Trophoblast cell (in vitro differentiated cells and primary cell): ENCODE measurements around the gene BTBD9.
A peak's percentile ranks its signal among the peaks of the same experiment; 100 is the strongest.

Experiments used
- DNase-seq, 2 donors: peaks; one replicate each; pipeline ENCODE4 v3.0.0-alpha.2; 2016
- H2AFZ ChIP-seq: 2 replicates; pipeline ENCODE4 v1.6.1; 2013; ENCODE audit warnings: low read length, moderate library complexity, mild to moderate bottlenecking; ENCODE audit not compliant: insufficient read depth, poor library complexity
- H2AK5ac ChIP-seq: 2 replicates; pipeline ENCODE4 v1.6.1; 2013; ENCODE audit warnings: mild to moderate bottlenecking, low read length
- H2BK120ac ChIP-seq: 2 replicates; pipeline ENCODE4 v1.6.1; 2013; ENCODE audit warnings: low read length, mild to moderate bottlenecking, moderate library complexity; ENCODE audit not compliant: insufficient read depth, poor library complexity
- H2BK12ac ChIP-seq: 2 replicates; pipeline ENCODE4 v1.6.1; 2013; ENCODE audit warnings: mild to moderate bottlenecking, low read length, moderate library complexity
- H2BK5ac ChIP-seq: 2 replicates; pipeline ENCODE4 v1.6.1; 2013; ENCODE audit warnings: low read length, low read depth, moderate library complexity, mild to moderate bottlenecking; ENCODE audit not compliant: poor library complexity
- H3K14ac ChIP-seq: 2 replicates; pipeline ENCODE4 v1.6.1; 2013; ENCODE audit warnings: mild to moderate bottlenecking, low read length
- H3K18ac ChIP-seq: 2 replicates; pipeline ENCODE4 v1.6.1; 2013; ENCODE audit warnings: mild to moderate bottlenecking, low read length
- H3K23ac ChIP-seq: 2 replicates; pipeline ENCODE4 v1.6.1; 2013; ENCODE audit warnings: low read length
- H3K27ac ChIP-seq: 2 replicates; pipeline ENCODE4 v1.5.1; 2013; ENCODE audit warnings: low read depth, mild to moderate bottlenecking, inconsistent platforms, low read length, moderate library complexity
- H3K27me3 ChIP-seq: 2 replicates; pipeline ENCODE4 v1.6.1; 2013; ENCODE audit warnings: inconsistent platforms, mild to moderate bottlenecking, low read length, moderate library complexity; ENCODE audit not compliant: insufficient read depth
- H3K36me3 ChIP-seq, 2 experiments: 1 replicate in 1 of 2; 2 replicates in 1 of 2; pipeline ENCODE4 v1.6.1; 2013; ENCODE audit warnings: low read length in 2 of 2, mild to moderate bottlenecking in 2 of 2, moderate library complexity in 1 of 2; ENCODE audit not compliant: insufficient read depth in 2 of 2, control insufficient read depth in 1 of 2
- H3K4ac ChIP-seq: 2 replicates; pipeline ENCODE4 v1.6.1; 2013; ENCODE audit warnings: low read depth, mild to moderate bottlenecking, low read length, moderate library complexity
- H3K4me1 ChIP-seq, 2 experiments: 1 replicate in 1 of 2; 2 replicates in 1 of 2; pipeline ENCODE4 v1.6.1; 2013; ENCODE audit warnings: low read length in 2 of 2, mild to moderate bottlenecking in 2 of 2, moderate library complexity in 1 of 2; ENCODE audit not compliant: insufficient read depth in 2 of 2, control insufficient read depth in 1 of 2
- H3K4me2 ChIP-seq: 2 replicates; pipeline ENCODE4 v1.6.1; 2013; ENCODE audit warnings: inconsistent platforms, mild to moderate bottlenecking, low read length, moderate library complexity
- H3K4me3 ChIP-seq: 2 replicates; pipeline ENCODE4 v1.5.1; 2013; ENCODE audit warnings: mild to moderate bottlenecking, low read depth, low read length, inconsistent platforms
- H3K79me1 ChIP-seq: one replicate; pipeline ENCODE4 v1.6.1; 2013; ENCODE audit warnings: low read length
- H3K79me2 ChIP-seq: 2 replicates; pipeline ENCODE4 v1.6.1; 2013; ENCODE audit warnings: low read length, mild to moderate bottlenecking; ENCODE audit not compliant: control insufficient read depth, insufficient read depth, poor library complexity
- H3K9ac ChIP-seq: 2 replicates; pipeline ENCODE4 v1.6.1; 2013; ENCODE audit warnings: mild to moderate bottlenecking, low read length
- H3K9me3 ChIP-seq: 2 replicates; pipeline ENCODE4 v1.6.1; 2013; ENCODE audit warnings: low read depth, mild to moderate bottlenecking, control low read depth, inconsistent platforms, low read length; ENCODE audit not compliant: insufficient read depth
- H4K12ac ChIP-seq: 2 replicates; pipeline ENCODE4 v1.6.1; 2013; ENCODE audit warnings: low read depth, mild to moderate bottlenecking, low read length, moderate library complexity
- H4K8ac ChIP-seq: 2 replicates; pipeline ENCODE4 v1.6.1; 2013; ENCODE audit warnings: low read depth, mild to moderate bottlenecking, low read length, moderate library complexity
- H4K91ac ChIP-seq: one replicate; pipeline ENCODE4 v1.6.1; 2013; ENCODE audit warnings: low read depth, mild to moderate bottlenecking, low read length, moderate library complexity
- WGBS: extraction: QIAGEN DNeasy Blood & Tissue Kit; methylation state at CpG from one replicate; pipeline ENCODE4 v1.1.7; 2013; ENCODE audit warnings: missing lambda C conversion rate; ENCODE audit not compliant: insufficient read length, insufficient coverage; ENCODE audit errors: extremely low coverage; 5-methylcytosine and 5-hydroxymethylcytosine counted together

BTBD9 gene

DNA sequence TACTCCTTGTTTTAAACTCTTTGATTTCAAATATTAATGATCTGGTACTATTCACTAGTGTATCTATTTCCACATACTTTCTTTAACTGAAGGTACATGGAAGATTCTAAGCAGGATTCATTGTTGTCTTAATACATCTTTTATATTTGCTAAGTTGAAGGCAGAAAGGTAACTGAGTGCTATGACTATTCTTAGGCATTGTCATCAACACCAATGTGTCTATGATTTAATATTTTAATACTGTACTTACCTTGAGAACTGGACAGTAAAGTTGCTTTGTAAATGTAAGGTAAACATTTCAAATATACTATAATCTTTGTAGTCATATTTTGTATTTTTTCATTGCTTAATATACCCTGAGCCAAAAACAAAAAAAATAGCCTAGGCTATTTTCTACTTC lies 8.9 kb upstream of the BTBD9 start:
- Histone ChIP-seq H3K9ac (no peak overlapping the region), H3K27me3 (no peaks in the 10 kb centered on the region), H3K4me3 (no peak overlapping the region), H3K4ac (no peak overlapping the region), H3K18ac (no peak overlapping the region), H2AFZ (no peak overlapping the region), H3K4me2 (no peak overlapping the region), H2AK5ac (no peak overlapping the region), H3K79me1 (no peaks in the 10 kb centered on the region), H3K4me1 (no peaks in the 10 kb centered on the region), H2BK120ac (no peak overlapping the region), H3K36me3 (no peaks in the 10 kb centered on the region), H2BK5ac (no peak overlapping the region), H3K9me3 (no peaks in the 10 kb centered on the region), H3K79me2 (no peaks in the 10 kb centered on the region), H4K91ac (no peak overlapping the region), H3K27ac (no peak overlapping the region), H3K14ac (no peak overlapping the region), H3K23ac (no peak overlapping the region), H4K8ac (no peak overlapping the region), H4K12ac (no peak overlapping the region), H2BK12ac (no peak overlapping the region)
- DNase-seq = no peak

- no peak overlapping the region for H3K23ac ChIP-seq
- H4K91ac ChIP-seq = no peak overlapping the region
- H4K8ac ChIP-seq = no peak overlapping the region
- H2AK5ac ChIP-seq = no peak overlapping the region
- H3K79me1 ChIP-seq = no peaks in the 10 kb centered on the region
- no peak overlapping the region for H3K14ac ChIP-seq
- H3K4me1 ChIP-seq = no peaks in the 10 kb centered on the region
- H2BK5ac ChIP-seq = no peak overlapping the region
- H3K27me3 ChIP-seq = no peaks in the 10 kb centered on the region
- no peaks in the 10 kb centered on the region for H3K79me2 ChIP-seq
- no peak overlapping the region for H2BK12ac ChIP-seq
- WGBS = no CpG with 5 or more reads among the region's 3 CpGs
- H3K18ac ChIP-seq = no peak overlapping the region
- H2BK120ac ChIP-seq = no peak overlapping the region
- DNase-seq = no peak
- no peak overlapping the region for H3K27ac ChIP-seq
- H3K4me2 ChIP-seq = no peak overlapping the region
- H3K36me3 ChIP-seq = no peaks in the 10 kb centered on the region
- H3K9me3 ChIP-seq = no peaks in the 10 kb centered on the region
- no peak overlapping the region for H4K12ac ChIP-seq
- no peak overlapping the region for H2AFZ ChIP-seq
- H3K4ac ChIP-seq = no peak overlapping the region
- no peak overlapping the region for H3K9ac ChIP-seq
- no peak overlapping the region for H3K4me3 ChIP-seq
These were observed 6.6 kb upstream of the BTBD9 start for GRCh38 chr6:38646166-38646878.

GRCh38 chr6:38644951-38645350 lies 5.2 kb upstream of the BTBD9 start:
- H3K23ac ChIP-seq = no peak overlapping the region
- H2AFZ ChIP-seq = no peak overlapping the region
- H3K4ac ChIP-seq = no peak overlapping the region
- H4K91ac ChIP-seq = no peak overlapping the region
- H3K27me3 ChIP-seq = no peaks in the 10 kb centered on the region
- H2AK5ac ChIP-seq = no peak overlapping the region
- no peak overlapping the region for H4K8ac ChIP-seq
- H3K79me1 ChIP-seq = peaks cover 2% of the 10 kb centered on the region
- H3K14ac ChIP-seq = no peak overlapping the region
- whole genome bisulfite sequencing = no CpG with 5 or more reads among the region's 1 CpG
- no peak overlapping the region for H2BK120ac ChIP-seq
- no peaks in the 10 kb centered on the region for H3K36me3 ChIP-seq
- H3K79me2 ChIP-seq = peaks cover 2% of the 10 kb centered on the region
- H4K12ac ChIP-seq = no peak overlapping the region
- H3K4me1 ChIP-seq = peaks cover 0 to 5% of the 10 kb centered on the region in 2 experiments
- H2BK12ac ChIP-seq = no peak overlapping the region
- H3K9me3 ChIP-seq = no peaks in the 10 kb centered on the region
- no peak overlapping the region for H3K18ac ChIP-seq
- no peak overlapping the region for H2BK5ac ChIP-seq
- no peak overlapping the region for H3K4me2 ChIP-seq
- H3K9ac ChIP-seq = no peak overlapping the region
- no peak overlapping the region for H3K27ac ChIP-seq
- no peak overlapping the region for H3K4me3 ChIP-seq
- no peak for DNase-seq

- H3K79me1 ChIP-seq = peaks cover 10% of the 10 kb centered on the region
- no peaks in the 10 kb centered on the region for H3K27me3 ChIP-seq
- peaks cover 4% of the 10 kb centered on the region for H3K79me2 ChIP-seq
- H3K36me3 ChIP-seq = no peaks in the 10 kb centered on the region
- H3K23ac ChIP-seq = no peak overlapping the region
- peak overlapping the region; percentile 95 for H3K4me3 ChIP-seq
- H2BK120ac ChIP-seq = peak overlapping the region; percentile 73
- H2AK5ac ChIP-seq = no peak overlapping the region
- H4K8ac ChIP-seq = peak overlapping the region; percentile 89
- no peak overlapping the region for H2BK5ac ChIP-seq
- H2BK12ac ChIP-seq = no peak overlapping the region
- H3K27ac ChIP-seq = no peak overlapping the region
- peak overlapping the region; percentile 63 for H3K14ac ChIP-seq
- peak overlapping the region; percentile 43 for H4K12ac ChIP-seq
- H4K91ac ChIP-seq = peak overlapping the region; percentile 71
- WGBS = no CpG with 5 or more reads among the region's 32 CpGs
- peak overlapping the region; percentile 44 for H3K18ac ChIP-seq
- peak overlapping the region; percentile 84 for H3K4me2 ChIP-seq
- no peak overlapping the region for H3K4ac ChIP-seq
- no peaks in the 10 kb centered on the region for H3K9me3 ChIP-seq
- peak in 1 of 2 donors; percentile 62 for DNase-seq
- H3K9ac ChIP-seq = no peak overlapping the region
- peak overlapping the region; percentile 90 for H2AFZ ChIP-seq
- peaks cover 0 to 5% of the 10 kb centered on the region in 2 experiments for H3K4me1 ChIP-seq
These were observed 634 bp upstream of the BTBD9 start for GRCh38 chr6:38640216-38640909.
